Measurements from ENCODE around the gene CBX8.
"Not testable (repeated sequence)": the region's sequence is repeated elsewhere in the genome, so short reads cannot be mapped to it uniquely, and the experiment has no call there.

Gene CBX8

GRCh38 chr17:79783891-79784290, 13.0 kb downstream of the CBX8 start:
- in situ Hi-C loops (cut with MboI; ENCODE audit: low sequenced_read_pairs): no loop called here

GRCh38 chr17:79781736-79782575, 14.9 kb downstream of the CBX8 start:
- in situ Hi-C loops (cut with MboI; ENCODE audit: low sequenced_read_pairs): no loop called here

- in situ Hi-C loops (cut with MboI; ENCODE audit: low sequenced_read_pairs): no loop called here
Observed at GRCh38 chr17:79781012-79781650, 15.7 kb downstream of the CBX8 start.

GRCh38 chr17:79779661-79780365, 17.1 kb downstream of the CBX8 start:
- in situ Hi-C loops (cut with MboI; ENCODE audit: low sequenced_read_pairs): no loop called here

GRCh38 chr17:79779084-79779529, 17.8 kb downstream of the CBX8 start:
- in situ Hi-C loops (cut with MboI; ENCODE audit: low sequenced_read_pairs): no loop called here

- in situ Hi-C loops (cut with MboI; ENCODE audit: low sequenced_read_pairs): no loop called here
Observed at GRCh38 chr17:79778504-79779083, 18.3 kb downstream of the CBX8 start.

GRCh38 chr17:79777894-79778503, 18.9 kb downstream of the CBX8 start, which contains the start of gene CBX2:
Gene CBX2, plus strand, starts transcription at chr17:79778148. Its CDS starts 88 bp downstream, at chr17:79778236.
- in situ Hi-C loops (cut with MboI; ENCODE audit: low sequenced_read_pairs): no loop called here

- in situ Hi-C loops (cut with MboI; ENCODE audit: low sequenced_read_pairs): no loop called here
Observed at GRCh38 chr17:79777120-79777893, 19.6 kb downstream of the CBX8 start.

GRCh38 chr17:79776376-79777119, 20.3 kb downstream of the CBX8 start:
- in situ Hi-C loops (cut with MboI; ENCODE audit: low sequenced_read_pairs): no loop called here

- in situ Hi-C loops (cut with MboI; ENCODE audit: low sequenced_read_pairs): no loop called here
Observed at GRCh38 chr17:79775632-79776031, 21.2 kb downstream of the CBX8 start.

GRCh38 chr17:79774561-79774975, 22.3 kb downstream of the CBX8 start:
- in situ Hi-C loops (cut with MboI; ENCODE audit: low sequenced_read_pairs): no loop called here

GRCh38 chr17:79772726-79773125, 24.2 kb downstream of the CBX8 start:
- in situ Hi-C loops (cut with MboI; ENCODE audit: low sequenced_read_pairs): not testable (repeated sequence)

GRCh38 chr17:79771276-79771675, 25.6 kb downstream of the CBX8 start:
- in situ Hi-C loops (cut with MboI; ENCODE audit: low sequenced_read_pairs): no loop called here

GRCh38 chr17:79769570-79770506, 27.0 kb downstream of the CBX8 start:
- in situ Hi-C loops (cut with MboI; ENCODE audit: low sequenced_read_pairs): no loop called here

- in situ Hi-C loops (cut with MboI; ENCODE audit: low sequenced_read_pairs): no loop called here
Observed at GRCh38 chr17:79765708-79766107, 31.2 kb downstream of the CBX8 start.

- in situ Hi-C loops (cut with MboI; ENCODE audit: low sequenced_read_pairs): no loop called here
Observed at GRCh38 chr17:79761894-79762589, 34.8 kb downstream of the CBX8 start.

- in situ Hi-C loops (cut with MboI; ENCODE audit: low sequenced_read_pairs): no loop called here
Observed at GRCh38 chr17:79760197-79760906, 36.5 kb downstream of the CBX8 start.

All from HL-60/S4 treated with retinoic acid at 250 ng/mL for 4 days and 3 days (cell line).